Ecto neural progenitor cell (in vitro differentiated cells): ENCODE results near the gene SEPTIN1.
"Not testable (repeated sequence)": the region's sequence is repeated elsewhere in the genome, so short reads cannot be mapped to it uniquely, and the experiment has no call there.

ENCODE experiments used
- DNase-seq: peaks from one replicate; pipeline ENCODE4 v3.0.0-alpha.2; 2018; ENCODE audit warnings: low spot score

Gene SEPTIN1

GRCh38 chr16:30357715-30358576 lies 24.4 kb downstream of the SEPTIN1 start:
- DNase-seq = no peak

- no peak for DNase-seq
These were observed 25.2 kb downstream of the SEPTIN1 start for GRCh38 chr16:30357085-30357714.

- no peak for DNase-seq
These were observed 25.8 kb downstream of the SEPTIN1 start for GRCh38 chr16:30356401-30357084.

- DNase-seq = no peak
These were observed 26.4 kb downstream of the SEPTIN1 start for GRCh38 chr16:30355954-30356308.

- DNase-seq = peak; percentile 93
These were observed 27.0 kb downstream of the SEPTIN1 start, which contains the start of gene CD2BP2 for GRCh38 chr16:30355144-30355953. TSS of gene CD2BP2 (minus strand) at chr16:30355308. CDS start at chr16:30354681, 627 bp downstream.

- no peak for DNase-seq
These were observed 27.8 kb downstream of the SEPTIN1 start for GRCh38 chr16:30354423-30355143.

GRCh38 chr16:30353438-30354129 lies 28.8 kb downstream of the SEPTIN1 start:
- no peak for DNase-seq

GRCh38 chr16:30352488-30353401 lies 29.6 kb downstream of the SEPTIN1 start:
- DNase-seq = no peak

- no peak for DNase-seq
These were observed 30.6 kb downstream of the SEPTIN1 start for GRCh38 chr16:30351586-30352419.

GRCh38 chr16:30351001-30351441 lies 31.3 kb downstream of the SEPTIN1 start:
- DNase-seq = no peak

GRCh38 chr16:30350134-30350871 lies 32.1 kb downstream of the SEPTIN1 start:
- DNase-seq = no peak

GRCh38 chr16:30349675-30350074 lies 32.7 kb downstream of the SEPTIN1 start:
- DNase-seq = no peak

GRCh38 chr16:30348929-30349328 lies 33.4 kb downstream of the SEPTIN1 start:
- no peak for DNase-seq

- DNase-seq = no peak
These were observed 34.2 kb downstream of the SEPTIN1 start for GRCh38 chr16:30348113-30348512.

GRCh38 chr16:30346286-30346685 lies 36.1 kb downstream of the SEPTIN1 start:
- DNase-seq = no peak

GRCh38 chr16:30343491-30343820 lies 38.9 kb downstream of the SEPTIN1 start:
- DNase-seq = not testable (repeated sequence)

GRCh38 chr16:30342751-30343490 lies 39.4 kb downstream of the SEPTIN1 start:
- DNase-seq = no peak
